IMR-90 (cell line): ENCODE measurements around the gene GOLGA8N. TPM values are rescaled to one million over a fixed set of nuclear protein-coding genes. Genes with fewer than 3 reads are reported as not detected.
A peak's percentile ranks its signal among the peaks of the same experiment; 100 is the strongest.
"Not testable (repeated sequence)": the region's sequence is repeated elsewhere in the genome, so short reads cannot be mapped to it uniquely, and the experiment has no call there.

Experiments used
- ATAC-seq: fragments of 200-7000 bp; cut with Tn5 transposase; 2 replicates; pipeline ENCODE4 v1.9.1; 2020; ENCODE audit warnings: low read depth, mild to moderate bottlenecking, moderate library complexity
- BruUV-seq: library from RNA; stranded (reverse); fragments of 400-500 nt; replicated peaks from 2 replicates; lab custom pipeline; 2021; lab: Mats Ljungman, UMichigan
- CTCF ChIA-PET: fragments of 300-600 bp; formaldehyde crosslinking; extraction: SDS; loops from one replicate; lab custom pipeline; 2021; ENCODE audit warnings: antibody characterized with exemption; lab: Yijun Ruan, JAX
- POLR2A ChIA-PET: fragments of 300-600 bp; sonication (Branson Sonifier 250); formaldehyde crosslinking; loops from one replicate; lab custom pipeline; 2022; ENCODE audit warnings: antibody characterized with exemption; ENCODE audit not compliant: unreplicated experiment; lab: Charles Lee
- DNase-seq: peaks from one replicate; pipeline ENCODE4 v3.0.0; 2013
- H2AFZ ChIP-seq: replicated peaks from 2 replicates; pipeline ENCODE3; 2013; ENCODE audit warnings: low read length, mild to moderate bottlenecking; ENCODE audit not compliant: poor library complexity
- H2AK5ac ChIP-seq: 2 replicates; pipeline ENCODE4 v1.6.1; 2013; ENCODE audit warnings: low read depth, low read length, inconsistent platforms
- H2AK9ac ChIP-seq: replicated peaks from 2 replicates; pipeline ENCODE3; 2013; ENCODE audit warnings: mild to moderate bottlenecking, low read depth, low read length, moderate library complexity; ENCODE audit not compliant: poor library complexity
- H2BK120ac ChIP-seq: 2 replicates; pipeline ENCODE4 v1.6.1; 2013; ENCODE audit warnings: low read depth, low read length, inconsistent platforms
- H2BK15ac ChIP-seq: 3 replicates; pipeline ENCODE4 v1.6.1; 2013; ENCODE audit warnings: low read depth, low read length, inconsistent platforms
- H2BK20ac ChIP-seq: 2 replicates; pipeline ENCODE4 v1.6.1; 2013; ENCODE audit warnings: low read depth, mild to moderate bottlenecking, inconsistent platforms, low read length, moderate library complexity
- H2BK5ac ChIP-seq: 2 replicates; pipeline ENCODE4 v1.6.1; 2013; ENCODE audit warnings: mild to moderate bottlenecking, low read depth, low read length, inconsistent platforms; ENCODE audit not compliant: poor library complexity, severe bottlenecking
- H3K14ac ChIP-seq: replicated peaks from 2 replicates; pipeline ENCODE4 v1.6.1; 2013; ENCODE audit warnings: low read depth, low read length, inconsistent platforms
- H3K18ac ChIP-seq: 2 replicates; pipeline ENCODE4 v1.6.1; 2013; ENCODE audit warnings: low read depth, low read length, control low read depth
- H3K23ac ChIP-seq: 2 replicates; pipeline ENCODE4 v1.6.1; 2013; ENCODE audit warnings: low read depth, low read length, inconsistent platforms
- H3K27ac ChIP-seq: 2 replicates; pipeline ENCODE4 v1.5.1; 2013; ENCODE audit warnings: mild to moderate bottlenecking, control low read depth, low read length; ENCODE audit not compliant: insufficient read depth
- H3K27me3 ChIP-seq: 2 replicates; pipeline ENCODE4 v1.6.1; 2013; ENCODE audit warnings: low read length; ENCODE audit not compliant: control insufficient read depth, insufficient read depth
- H3K36me3 ChIP-seq: 2 replicates; pipeline ENCODE4 v1.6.1; 2013; ENCODE audit warnings: low read length, mixed read lengths; ENCODE audit not compliant: control insufficient read depth, insufficient read depth
- H3K4ac ChIP-seq: 2 replicates; pipeline ENCODE4 v1.6.1; 2013; ENCODE audit warnings: low read depth, low read length, inconsistent platforms
- H3K4me1 ChIP-seq: 2 replicates; pipeline ENCODE4 v1.6.1; 2013; ENCODE audit warnings: low read length, mixed read lengths; ENCODE audit not compliant: control insufficient read depth, insufficient read depth
- H3K4me2 ChIP-seq: 2 replicates; pipeline ENCODE4 v1.6.1; 2013; ENCODE audit warnings: low read depth, mild to moderate bottlenecking, control low read depth, low read length, moderate library complexity
- H3K4me3 ChIP-seq: 2 replicates; pipeline ENCODE4 v1.5.1; 2013; ENCODE audit warnings: low read depth, mild to moderate bottlenecking, control low read depth, low read length, moderate library complexity; ENCODE audit not compliant: insufficient read depth
- H3K56ac ChIP-seq: 2 replicates; pipeline ENCODE4 v1.6.1; 2013; ENCODE audit warnings: low read length, inconsistent platforms; ENCODE audit not compliant: insufficient read depth; ENCODE audit errors: extremely low read depth
- H3K79me1 ChIP-seq, 2 experiments: 2 replicates each; pipeline ENCODE4 v1.6.1; 2013; ENCODE audit warnings: low read length in 2 of 2, inconsistent platforms in 1 of 2, low read depth in 1 of 2
- H3K9ac ChIP-seq: 2 replicates; pipeline ENCODE4 v1.6.1; 2013; ENCODE audit warnings: low read depth, low read length, control low read depth
- H3K9me1 ChIP-seq: 2 replicates; pipeline ENCODE4 v1.6.1; 2013; ENCODE audit warnings: low read length, inconsistent platforms; ENCODE audit not compliant: insufficient read depth
- H3K9me3 ChIP-seq: 2 replicates; pipeline ENCODE4 v1.6.1; 2013; ENCODE audit warnings: low read length; ENCODE audit not compliant: control insufficient read depth, insufficient read depth
- H4K20me1 ChIP-seq: 2 replicates; pipeline ENCODE4 v1.6.1; 2013; ENCODE audit warnings: low read length, inconsistent platforms; ENCODE audit not compliant: insufficient read depth
- H4K5ac ChIP-seq: 2 replicates; pipeline ENCODE4 v1.6.1; 2013; ENCODE audit warnings: mild to moderate bottlenecking, low read depth, low read length, control low read depth
- H4K8ac ChIP-seq, 2 experiments: 2 replicates each; pipeline ENCODE4 v1.6.1; 2013; ENCODE audit warnings: low read depth in 2 of 2, low read length in 2 of 2, control low read depth in 1 of 2, inconsistent platforms in 1 of 2
- H4K91ac ChIP-seq: 2 replicates; pipeline ENCODE4 v1.6.1; 2013; ENCODE audit warnings: low read depth, low read length, inconsistent platforms; ENCODE audit not compliant: insufficient read depth
- RAD21 ChIP-seq: IDR thresholded peaks from 2 replicates; pipeline ENCODE4 v1.6.1; 2012; ENCODE audit warnings: low read length, improper control_type of control experiment
- WGBS, 2 experiments: methylation state at CpG; one replicate each; pipeline versions ENCODE4 v1.1.5 to v1.1.7; 2013; ENCODE audit warnings: missing lambda C conversion rate in 2 of 2; ENCODE audit not compliant: insufficient read length in 1 of 2; ENCODE audit errors: extremely low coverage in 2 of 2; 5-methylcytosine and 5-hydroxymethylcytosine counted together
- dilution Hi-C: fragments of 300-500 bp; cut with HindIII; formaldehyde crosslinking; loops from one replicate; pipeline ENCODE4 v1.14.3; 2018; ENCODE audit warnings: low sequenced_read_pairs; ENCODE audit not compliant: unreplicated experiment
- in situ Hi-C: fragments of 300-500 bp; cut with MboI; formaldehyde crosslinking; loops from 3 replicates; pipeline ENCODE4 v1.14.3; 2019; ENCODE audit warnings: low sequenced_read_pairs, inconsistent platforms, mixed read lengths
- intact Hi-C: fragments of 100-400 bp; cut with micrococcal nuclease; formaldehyde crosslinking; loops from 2 replicates; pipeline ENCODE4 v1.10.0; 2022
- polyA plus RNA-seq, 3 experiments: library from polyadenylated mRNA; depleted of rRNA; stranded (reverse); fragments of >200 nt; gene quantifications; 2 replicates each; pipeline ENCODE4 v1.2.3, GENCODE V29; 2012; ENCODE audit warnings: low replicate concordance in 1 of 3
- total RNA-seq: library from RNA; depleted of rRNA; stranded (reverse); fragments of >200 nt; gene quantifications from 2 replicates; pipeline ENCODE4 v1.2.3, GENCODE V29; 2012

Gene GOLGA8N
- total and polyA plus RNA-seq, 2 of the 4 experiments (the other 2 are of a cell fraction) = 0.72 to 1.8 TPM

DNA sequence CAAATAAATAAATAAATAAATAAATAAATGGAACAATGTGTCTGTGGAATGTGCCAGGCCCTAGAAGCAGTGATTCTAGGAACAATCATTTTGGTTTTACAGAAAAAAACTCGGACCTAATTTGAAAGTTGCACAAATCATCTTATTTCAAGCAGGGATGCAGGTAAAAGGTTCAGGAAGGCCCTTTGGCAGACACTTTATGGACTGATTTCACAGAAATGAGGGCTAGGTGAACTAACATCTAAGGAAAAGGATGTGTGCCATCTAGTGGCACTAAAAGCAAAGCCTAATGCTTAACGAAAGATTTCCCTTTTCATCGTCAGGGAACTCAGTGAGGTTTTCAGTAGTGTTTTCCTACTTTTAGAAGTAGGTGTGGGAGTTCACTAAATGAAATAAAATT, 17.5 kb downstream of the GOLGA8N start:
- H3K9me1 ChIP-seq, H3K4me1 ChIP-seq, H3K23ac ChIP-seq, H4K20me1 ChIP-seq, H2BK5ac ChIP-seq, H3K36me3 ChIP-seq, H3K9me3 ChIP-seq, H3K79me1 ChIP-seq, ATAC-seq, POLR2A ChIA-PET, BruUV-seq, H2AFZ ChIP-seq, H2BK120ac ChIP-seq, H3K9ac ChIP-seq, H2BK20ac ChIP-seq, H3K4ac ChIP-seq, H3K4me2 ChIP-seq, intact Hi-C loops, H3K4me3 ChIP-seq, H3K56ac ChIP-seq, H4K8ac ChIP-seq, H4K5ac ChIP-seq, in situ Hi-C loops, H3K27me3 ChIP-seq, H3K18ac ChIP-seq, H2AK5ac ChIP-seq, CTCF ChIA-PET, H4K91ac ChIP-seq, H2AK9ac ChIP-seq, H3K14ac ChIP-seq, dilution Hi-C loops, H3K27ac ChIP-seq, H2BK15ac ChIP-seq: not testable (repeated sequence)
- WGBS, 2 experiments = no CpG with 5 or more reads among the region's 3 CpGs
- TF ChIP-seq RAD21 = 0 out of 2 replicates have a peak, but pooled peaks have one; percentile 11
- DNase-seq = peak; percentile 49

DNA sequence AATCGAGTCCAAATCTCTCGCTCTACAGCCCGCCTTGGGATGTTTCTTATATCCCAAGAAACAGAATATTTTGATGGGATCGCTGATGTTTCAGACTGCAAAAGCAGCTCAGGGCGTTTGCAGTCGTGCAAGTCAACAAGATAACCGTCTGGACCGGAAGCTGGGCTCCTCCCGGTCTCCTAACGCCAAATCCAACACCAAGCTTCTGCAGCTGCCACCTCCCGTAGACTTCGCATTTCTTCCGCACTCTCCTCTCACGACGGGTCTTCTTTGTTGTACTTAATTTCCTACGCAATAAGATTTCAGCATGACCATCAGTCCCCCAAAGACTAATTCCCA, 21.4 kb downstream of the GOLGA8N start:
- H3K79me1 ChIP-seq, BruUV-seq, H3K9me3 ChIP-seq, intact Hi-C loops, H3K27me3 ChIP-seq, CTCF ChIA-PET, in situ Hi-C loops, H2AK5ac ChIP-seq, H3K36me3 ChIP-seq, H4K20me1 ChIP-seq, dilution Hi-C loops, DNase-seq, POLR2A ChIA-PET, H2BK15ac ChIP-seq, H2AK9ac ChIP-seq, H3K23ac ChIP-seq, H3K9me1 ChIP-seq, H2AFZ ChIP-seq, H3K4me1 ChIP-seq: not testable (repeated sequence)
- Histone ChIP-seq H3K56ac (peak overlapping the region; percentile 97), H3K4ac (peak overlapping the region; percentile 61), H2BK5ac (peak overlapping the region; percentile 95), H3K4me2 (peak overlapping the region; percentile 81), H3K9ac (peak overlapping the region; percentile 98), H3K18ac (0 out of 2 replicates have a peak overlapping the region, but pooled peaks have one; percentile 95), H3K14ac (peak overlapping the region; percentile 43; the same call in 1 of the 2 replicates), H4K91ac (peak overlapping the region; percentile 75), H4K8ac (peak overlapping the region; percentile 94 to 97), H3K27ac (peak overlapping the region; percentile 99), H2BK20ac (0 out of 2 replicates have a peak overlapping the region, but pooled peaks have one; percentile 35), H4K5ac (peak overlapping the region; percentile 94; the same call in 1 of the 2 replicates), H2BK120ac (peak overlapping the region; percentile 92), H3K4me3 (peak overlapping the region; percentile 100)
- WGBS, 2 experiments = no CpG with 5 or more reads among the region's 16 CpGs
- peak; percentile 46 for ATAC-seq
